ENCODE data around the gene IDI1. TPM values are rescaled to one million over a fixed set of nuclear protein-coding genes. Genes with fewer than 3 reads are reported as not detected.

The IDI1 gene
- total RNA-seq, 1 experiment from 2014 or later = 44.7 TPM

DNA sequence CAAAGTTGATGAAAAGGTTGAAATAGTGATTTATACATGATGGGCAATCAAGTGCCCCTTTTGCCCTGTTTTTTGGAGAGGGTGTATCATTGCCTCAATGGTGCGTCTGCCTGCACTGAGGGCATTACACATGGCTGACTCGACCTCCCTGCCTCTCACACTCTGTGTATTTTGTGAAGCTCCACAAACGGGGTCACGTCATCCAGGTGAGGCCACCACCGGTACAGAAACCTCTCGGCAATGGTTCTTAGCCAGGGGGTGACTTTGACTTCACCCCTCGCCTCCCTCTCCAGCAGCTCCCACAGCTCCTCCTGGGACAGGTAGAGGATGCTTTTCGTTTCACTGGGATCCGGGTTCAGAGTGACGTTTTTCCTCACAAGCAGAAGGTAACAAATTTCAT, 29.6 kb downstream of the IDI1 start:
- peak overlapping the region in 1 of 3 experiments; percentile 36; a peak in 1 of 7 replicates for H3K27ac Mint-ChIP-seq
- Histone ChIP-seq H3K18ac (ENCODE audit: insufficient read length, low read depth, low read length) (no peak overlapping the region), H3K23ac (ENCODE audit: insufficient read length, low read depth, low read length) (no peak overlapping the region), H3K4me1 (ENCODE audit: insufficient read depth, low read length) (no peaks in the 10 kb centered on the region), H3K27ac (ENCODE audit: insufficient read length, low read depth, low read length) (no peak overlapping the region), H2BK5ac (ENCODE audit: insufficient read length, low read length) (no peak overlapping the region), H3K4ac (ENCODE audit: low read depth, low read length) (no peak overlapping the region), H2BK15ac (ENCODE audit: low read depth, low read length) (no peak overlapping the region), H3K27me3 (ENCODE audit: insufficient read depth, low read length) (no peaks in the 10 kb centered on the region), H2AK5ac (ENCODE audit: insufficient read length, low read length) (no peak overlapping the region), H3K9ac (ENCODE audit: extremely low read depth, insufficient read length, low read length) (no peak overlapping the region), H3K4me2 (ENCODE audit: insufficient read depth, insufficient read length, low read length) (no peak overlapping the region), H4K8ac (replicated peaks; ENCODE audit: insufficient read length, low read depth, low read length) (no peak overlapping the region), H3K14ac (ENCODE audit: insufficient read depth, low read length) (no peak overlapping the region), H2BK20ac (ENCODE audit: low read depth, low read length, poor library complexity, severe bottlenecking) (no peak overlapping the region), H2BK12ac (ENCODE audit: insufficient read length, low read depth, low read length) (no peak overlapping the region), H3K79me1 (ENCODE audit: insufficient read depth, low read depth, low read length, poor library complexity, severe bottlenecking) (no peaks in the 10 kb centered on the region), H3K56ac (ENCODE audit: insufficient read length, low read depth, low read length) (no peak overlapping the region), H4K5ac (ENCODE audit: insufficient read length, low read depth, low read length) (no peak overlapping the region), H4K20me1 (ENCODE audit: control insufficient read depth, insufficient read depth, insufficient read length) (no peaks in the 10 kb centered on the region), H3T11ph (ENCODE audit: low read length) (no peak overlapping the region), H2BK120ac (ENCODE audit: low read depth, low read length, poor library complexity, severe bottlenecking) (no peak overlapping the region), H3K23me2 (ENCODE audit: insufficient read length, low read depth, low read length, poor library complexity, severe bottlenecking) (no peaks in the 10 kb centered on the region), H3K79me2 (ENCODE audit: insufficient read depth, low read length) (no peaks in the 10 kb centered on the region), H4K91ac (ENCODE audit: insufficient read length, low read depth, low read length) (no peak overlapping the region), H3K9me3 (ENCODE audit: control insufficient read depth, low read depth, low read length) (no peaks in the 10 kb centered on the region), H2AFZ (ENCODE audit: low read length) (no peak overlapping the region)
- WGBS (ENCODE audit: extremely low coverage, insufficient read length, low lambda C conversion rate) = no CpG with 5 or more reads among the region's 10 CpGs
- no peak overlapping the region for H3K4me3 Mint-ChIP-seq
- H3K4me1 Mint-ChIP-seq = peaks cover 4 to 9% of the 10 kb centered on the region in 2 experiments; a peak in 3 of 4 replicates
- no peak for DNase-seq
- H3K36me3 Mint-ChIP-seq (ENCODE audit: insufficient read depth in 1 of 3, low read depth in 3 of 3) = peaks cover 39 to 65% (median 55%) of the 10 kb centered on the region in 3 experiments
- 0 out of 5 replicates have a peak, but pooled peaks cover 0 to 2% of the 10 kb centered on the region in 2 experiments for H3K9me3 Mint-ChIP-seq
- TF ChIP-seq, protein P1, sequence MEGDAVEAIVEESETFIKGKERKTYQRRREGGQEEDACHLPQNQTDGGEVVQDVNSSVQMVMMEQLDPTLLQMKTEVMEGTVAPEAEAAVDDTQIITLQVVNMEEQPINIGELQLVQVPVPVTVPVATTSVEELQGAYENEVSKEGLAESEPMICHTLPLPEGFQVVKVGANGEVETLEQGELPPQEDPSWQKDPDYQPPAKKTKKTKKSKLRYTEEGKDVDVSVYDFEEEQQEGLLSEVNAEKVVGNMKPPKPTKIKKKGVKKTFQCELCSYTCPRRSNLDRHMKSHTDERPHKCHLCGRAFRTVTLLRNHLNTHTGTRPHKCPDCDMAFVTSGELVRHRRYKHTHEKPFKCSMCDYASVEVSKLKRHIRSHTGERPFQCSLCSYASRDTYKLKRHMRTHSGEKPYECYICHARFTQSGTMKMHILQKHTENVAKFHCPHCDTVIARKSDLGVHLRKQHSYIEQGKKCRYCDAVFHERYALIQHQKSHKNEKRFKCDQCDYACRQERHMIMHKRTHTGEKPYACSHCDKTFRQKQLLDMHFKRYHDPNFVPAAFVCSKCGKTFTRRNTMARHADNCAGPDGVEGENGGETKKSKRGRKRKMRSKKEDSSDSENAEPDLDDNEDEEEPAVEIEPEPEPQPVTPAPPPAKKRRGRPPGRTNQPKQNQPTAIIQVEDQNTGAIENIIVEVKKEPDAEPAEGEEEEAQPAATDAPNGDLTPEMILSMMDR (conservative IDR thresholded peaks at IDR 0.05) = no peak
- no peaks in the 10 kb centered on the region for H3K27me3 Mint-ChIP-seq (ENCODE audit: low read depth)

Measured in H9 (cell line).